Activated CD8-positive, alpha-beta T cell treated with anti-CD3 and anti-CD28 coated beads, Interleukin-2, amount 10 ng/mL, durations not matched to agents 7 days and 5 days (primary cell): ENCODE measurements around the gene GDPD1. TPM values are rescaled to one million over a fixed set of nuclear protein-coding genes. Genes with fewer than 3 reads are reported as not detected.
"Not testable (repeated sequence)": the region's sequence is repeated elsewhere in the genome, so short reads cannot be mapped to it uniquely, and the experiment has no call there.

Experiments
- ATAC-seq: fragments of 150-1000 bp; cut with Tn5 transposase; one replicate; pipeline ENCODE4 v1.10.0; 2021; ENCODE audit warnings: moderate library complexity
- CTCF ChIA-PET: fragments of 350-600 bp; sonication (Branson Sonifier 250); formaldehyde crosslinking; loops from one replicate; lab custom pipeline; 2021; ENCODE audit warnings: antibody characterized with exemption; lab: Charles Lee
- POLR2A ChIA-PET: fragments of 350-600 bp; sonication (Branson Sonifier 250); formaldehyde crosslinking; loops from one replicate; lab custom pipeline; 2021; ENCODE audit warnings: antibody characterized with exemption; lab: Charles Lee
- DNase-seq: peaks from one replicate; pipeline ENCODE4 v3.0.0-alpha.2; 2020
- H3K27ac Mint-ChIP-seq: one replicate; pipeline ENCODE4 v1.8.0; 2021; ENCODE audit warnings: mild to moderate bottlenecking, mixed read lengths
- H3K27me3 Mint-ChIP-seq: one replicate; pipeline ENCODE4 v1.8.0; 2021; ENCODE audit warnings: low read depth, mixed read lengths
- H3K36me3 Mint-ChIP-seq: one replicate; pipeline ENCODE4 v1.8.0; 2021; ENCODE audit warnings: low read depth, mixed read lengths
- H3K4me1 Mint-ChIP-seq: one replicate; pipeline ENCODE4 v1.8.0; 2021; ENCODE audit warnings: low read depth, mixed read lengths
- H3K4me3 Mint-ChIP-seq: one replicate; pipeline ENCODE4 v1.8.0; 2021; ENCODE audit warnings: mild to moderate bottlenecking, mixed read lengths
- H3K9me3 Mint-ChIP-seq: one replicate; pipeline ENCODE4 v1.8.0; 2022; ENCODE audit warnings: mixed read lengths; ENCODE audit not compliant: insufficient read depth
- total RNA-seq, 2 experiments: library from RNA; stranded (reverse); gene quantifications; one replicate each; pipeline ENCODE4 v1.2.3, GENCODE V29; 2021

Gene GDPD1
- 1 to 10 TPM; 1.6 to 3.3 TPM for total RNA-seq

- Mint-ChIP-seq H3K27me3 (no peaks in the 10 kb centered on the region), H3K36me3 (peaks cover 4% of the 10 kb centered on the region), H3K4me1 (peaks cover 15% of the 10 kb centered on the region), H3K4me3 (peak within 1 kb of the TSS; percentile 95), H3K27ac (peak within 1 kb of the TSS; percentile 84), H3K9me3 (no peaks in the 10 kb centered on the region)
- DNase-seq (peak; percentile 98), ATAC-seq (peak; percentile 99)
- ChIA-PET POLR2A (interaction anchor here (0.5 to 1.3 kb wide), 6 partner anchors 10 to 221 kb away, joined by 3 to 10 read pairs (median 4); partner anchors contain the start of genes PRR11, SKA2 and SMG8), CTCF (interaction anchor here (0.8 to 2.2 kb wide), 9 partner anchors 9 to 450 kb away, joined by 3 to 18 read pairs (median 4); no protein-coding TSS in a partner anchor)
These were observed at the start of gene GDPD1 for GRCh38 chr17:59220328-59221158. GDPD1 (plus strand) TSS chr17:59220511; CDS start chr17:59220610, 99 bp downstream.

GRCh38 chr17:59172436-59173004, 47.8 kb upstream of the GDPD1 start:
- Mint-ChIP-seq H3K36me3 (peaks cover 58% of the 10 kb centered on the region), H3K27ac (no peak overlapping the region), H3K4me1 (peaks cover 3% of the 10 kb centered on the region), H3K27me3 (no peaks in the 10 kb centered on the region), H3K9me3 (no peaks in the 10 kb centered on the region), H3K4me3 (no peak overlapping the region)
- CTCF ChIA-PET, result no interaction called here
- POLR2A ChIA-PET, result no interaction called here
- DNase-seq, result no peak
- ATAC-seq, result no peak

- Mint-ChIP-seq H3K4me3 (no peak overlapping the region), H3K4me1 (no peaks in the 10 kb centered on the region)
- POLR2A ChIA-PET, result no interaction called here
These were observed 45.6 kb upstream of the GDPD1 start for GRCh38 chr17:59174671-59175070.

GRCh38 chr17:59175076-59175475, 45.2 kb upstream of the GDPD1 start:
- no peaks in the 10 kb centered on the region for H3K4me1 Mint-ChIP-seq
- H3K9me3 Mint-ChIP-seq, result no peaks in the 10 kb centered on the region
- H3K27ac Mint-ChIP-seq, result no peak overlapping the region
- peaks cover 61% of the 10 kb centered on the region for H3K36me3 Mint-ChIP-seq
- POLR2A ChIA-PET, result no interaction called here
- no peak overlapping the region for H3K4me3 Mint-ChIP-seq
- CTCF ChIA-PET, result no interaction called here
- H3K27me3 Mint-ChIP-seq, result no peaks in the 10 kb centered on the region
- ATAC-seq, result no peak
- DNase-seq, result no peak

More at GRCh38 chr17:59174671-59175070, 45.6 kb upstream of the GDPD1 start:
- DNase-seq (no peak), ATAC-seq (no peak)
- CTCF ChIA-PET, result no interaction called here
- Mint-ChIP-seq H3K9me3 (no peaks in the 10 kb centered on the region), H3K36me3 (peaks cover 59% of the 10 kb centered on the region), H3K27ac (no peak overlapping the region), H3K27me3 (no peaks in the 10 kb centered on the region)

- ATAC-seq, result no peak
- Mint-ChIP-seq H3K27ac (no peak overlapping the region), H3K36me3 (peaks cover 68% of the 10 kb centered on the region), H3K4me3 (no peak overlapping the region), H3K4me1 (no peaks in the 10 kb centered on the region), H3K27me3 (no peaks in the 10 kb centered on the region), H3K9me3 (no peaks in the 10 kb centered on the region)
- POLR2A ChIA-PET, result no interaction called here
- CTCF ChIA-PET, result interaction anchor here (0.7 to 2.3 kb wide), 2 partner anchors 13 to 42 kb away, joined by 4 to 6 read pairs; partner anchors contain the start of gene GDPD1
- no peak for DNase-seq
These were observed 41.9 kb upstream of the GDPD1 start for GRCh38 chr17:59178266-59178985.

GRCh38 chr17:59179601-59180000, 40.7 kb upstream of the GDPD1 start:
- Mint-ChIP-seq H3K27ac (peak overlapping the region; percentile 64), H3K36me3 (peaks cover 59% of the 10 kb centered on the region)
- H3K27me3 Mint-ChIP-seq, H3K9me3 Mint-ChIP-seq, POLR2A ChIA-PET, ATAC-seq, H3K4me3 Mint-ChIP-seq, DNase-seq, H3K4me1 Mint-ChIP-seq: not testable (repeated sequence)
- CTCF ChIA-PET, result interaction anchor here (2.3 kb wide), 1 partner anchor 14 kb away, joined by 6 read pairs; no protein-coding TSS in a partner anchor

GRCh38 chr17:59180626-59181025, 39.7 kb upstream of the GDPD1 start:
- Mint-ChIP-seq H3K9me3 (no peaks in the 10 kb centered on the region), H3K4me1 (no peaks in the 10 kb centered on the region), H3K36me3 (peaks cover 58% of the 10 kb centered on the region), H3K4me3 (no peak overlapping the region), H3K27ac (no peak overlapping the region), H3K27me3 (no peaks in the 10 kb centered on the region)
- DNase-seq (no peak), ATAC-seq (no peak)
- ChIA-PET CTCF (no interaction called here), POLR2A (no interaction called here)

- H3K4me1 Mint-ChIP-seq, result no peaks in the 10 kb centered on the region
- CTCF ChIA-PET, result no interaction called here
- DNase-seq (no peak), ATAC-seq (no peak)
- no peak overlapping the region for H3K4me3 Mint-ChIP-seq
- H3K27ac Mint-ChIP-seq, result no peak overlapping the region
- no peaks in the 10 kb centered on the region for H3K9me3 Mint-ChIP-seq
- POLR2A ChIA-PET, result no interaction called here
- peaks cover 56% of the 10 kb centered on the region for H3K36me3 Mint-ChIP-seq
- no peaks in the 10 kb centered on the region for H3K27me3 Mint-ChIP-seq
These were observed 38.8 kb upstream of the GDPD1 start for GRCh38 chr17:59181481-59181880.

- DNase-seq (no peak), ATAC-seq (no peak)
- ChIA-PET CTCF (interaction anchor here (1.0 kb wide), 1 partner anchor 667 kb away, joined by 3 read pairs; no protein-coding TSS in a partner anchor), POLR2A (no interaction called here)
- Mint-ChIP-seq H3K27ac (no peak overlapping the region), H3K9me3 (no peaks in the 10 kb centered on the region), H3K27me3 (no peaks in the 10 kb centered on the region), H3K36me3 (peaks cover 52% of the 10 kb centered on the region), H3K4me1 (no peaks in the 10 kb centered on the region), H3K4me3 (no peak overlapping the region)
These were observed 34.3 kb upstream of the GDPD1 start for GRCh38 chr17:59185997-59186396.

GRCh38 chr17:59186850-59187249, 33.5 kb upstream of the GDPD1 start:
- ChIA-PET CTCF (no interaction called here), POLR2A (no interaction called here)
- Mint-ChIP-seq H3K36me3 (peaks cover 50% of the 10 kb centered on the region), H3K9me3 (no peaks in the 10 kb centered on the region), H3K27ac (no peak overlapping the region), H3K27me3 (no peaks in the 10 kb centered on the region), H3K4me3 (no peak overlapping the region), H3K4me1 (no peaks in the 10 kb centered on the region)
- DNase-seq, result no peak
- no peak for ATAC-seq

GRCh38 chr17:59190806-59191205, 29.5 kb upstream of the GDPD1 start:
- H3K4me3 Mint-ChIP-seq, result no peak overlapping the region
- no peaks in the 10 kb centered on the region for H3K9me3 Mint-ChIP-seq
- ChIA-PET CTCF (no interaction called here), POLR2A (no interaction called here)
- H3K27me3 Mint-ChIP-seq, result no peaks in the 10 kb centered on the region
- peaks cover 62% of the 10 kb centered on the region for H3K36me3 Mint-ChIP-seq
- H3K4me1 Mint-ChIP-seq, result no peaks in the 10 kb centered on the region
- DNase-seq (no peak), ATAC-seq (no peak)
- no peak overlapping the region for H3K27ac Mint-ChIP-seq
